GM23248 (cell line): ENCODE results near the gene TARBP1.

ENCODE experiments used
- EZH2 ChIP-seq: fragments of 200-600 bp; sonication (generic); IDR thresholded peaks from 2 replicates; pipeline ENCODE4 v1.6.1; 2018; ENCODE audit warnings: antibody characterized with exemption, mild to moderate bottlenecking; ENCODE audit not compliant: insufficient read depth, poor library complexity, severe bottlenecking
- EZH2phosphoT487 ChIP-seq: fragments of 200-600 bp; sonication (generic); IDR thresholded peaks from 2 replicates; pipeline ENCODE4 v1.6.1; 2018; ENCODE audit warnings: antibody characterized with exemption, moderate library complexity, mild to moderate bottlenecking, low read depth; ENCODE audit not compliant: insufficient read depth

DNA sequence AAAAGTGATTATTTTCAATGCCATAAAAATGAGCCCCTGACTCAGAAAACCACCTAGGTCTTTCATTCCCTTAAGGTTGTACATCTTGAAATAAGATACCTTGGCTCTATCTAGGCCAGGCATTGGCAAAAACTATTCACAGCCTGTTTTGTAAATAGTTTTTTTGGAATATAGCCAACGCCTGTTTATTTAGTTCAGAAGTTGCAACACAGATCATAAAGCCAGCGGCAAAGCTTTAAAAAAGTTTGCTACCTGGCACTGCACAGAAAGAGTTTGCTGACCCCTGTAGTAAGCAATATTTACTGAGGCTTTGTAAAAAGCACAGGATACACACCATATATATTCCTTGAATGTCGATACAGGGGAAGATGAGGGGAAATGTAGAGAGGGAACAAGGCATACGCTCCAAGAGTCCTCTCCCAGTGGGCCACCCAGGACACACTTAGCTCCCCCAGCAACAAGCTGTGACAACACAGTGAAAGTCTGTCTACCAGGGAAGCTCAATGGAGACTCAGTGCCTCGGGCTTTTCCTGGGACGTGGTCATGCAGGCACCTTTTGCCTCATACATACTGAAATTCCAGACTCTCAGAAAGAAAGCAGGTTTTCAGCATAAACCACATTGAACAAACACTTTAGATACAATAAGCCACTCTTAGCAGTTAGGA is 20.5 kb downstream of the TARBP1 start:
- TF ChIP-seq EZH2: no peak
- TF ChIP-seq EZH2phosphoT487: no peak
